OCI-M2 (cell line): ENCODE results near the gene LRRC57.
"Not testable (repeated sequence)": the region's sequence is repeated elsewhere in the genome, so short reads cannot be mapped to it uniquely, and the experiment has no call there.

ENCODE experiments used
- DNase-seq: peaks from one replicate; lab custom pipeline; 2025; ENCODE audit not compliant: unreplicated experiment; lab: John Stamatoyannopoulos, UW

Gene LRRC57

DNA sequence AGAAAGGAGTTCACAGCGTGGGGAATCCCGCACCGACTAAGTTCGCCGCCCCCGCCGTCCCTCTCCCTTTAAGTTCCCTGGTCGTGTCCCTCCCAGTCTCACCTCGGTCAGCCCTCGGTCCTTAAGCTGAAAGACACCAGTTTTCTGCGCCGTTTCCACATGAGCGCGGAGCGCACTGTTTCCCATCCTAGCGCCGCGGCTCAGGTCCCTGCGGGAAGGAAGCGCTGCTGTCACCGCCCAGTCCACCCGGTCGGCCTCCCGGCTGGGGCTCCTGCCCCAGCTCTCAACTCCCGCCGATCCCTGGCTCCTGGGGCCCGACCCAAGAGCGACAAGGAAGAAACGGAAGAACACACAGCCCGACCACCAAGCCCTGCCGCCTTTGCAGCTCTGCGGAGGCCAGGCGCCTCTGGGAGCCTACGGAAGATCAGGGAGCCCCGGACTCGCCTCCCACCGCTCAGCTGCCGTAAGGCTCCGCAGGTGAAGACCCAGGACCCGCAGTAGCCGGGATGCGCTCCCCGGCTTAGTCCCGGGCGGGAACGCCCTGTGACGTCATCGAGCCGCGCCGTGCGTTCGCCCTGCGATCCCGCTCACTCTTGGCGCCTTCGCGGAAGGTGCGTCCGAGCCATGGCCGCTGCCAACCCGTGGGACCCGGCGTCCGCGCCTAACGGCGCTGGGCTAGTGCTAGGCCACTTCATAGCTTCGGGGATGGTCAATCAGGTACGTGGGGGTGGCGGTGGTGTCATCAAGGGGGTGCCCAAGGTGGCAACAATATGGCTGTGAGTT lies at the start of gene LRRC57, which contains the start of gene HAUS2:
Gene LRRC57, minus strand, starts transcription at position 545 of the 783 bp plus-strand sequence. Its CDS starts 359 bp downstream, at position 186.
Gene HAUS2, plus strand, starts transcription at position 590 of the 783 bp plus-strand sequence. Its CDS starts 35 bp downstream, at position 625.
- peak; percentile 33 for DNase-seq

DNA sequence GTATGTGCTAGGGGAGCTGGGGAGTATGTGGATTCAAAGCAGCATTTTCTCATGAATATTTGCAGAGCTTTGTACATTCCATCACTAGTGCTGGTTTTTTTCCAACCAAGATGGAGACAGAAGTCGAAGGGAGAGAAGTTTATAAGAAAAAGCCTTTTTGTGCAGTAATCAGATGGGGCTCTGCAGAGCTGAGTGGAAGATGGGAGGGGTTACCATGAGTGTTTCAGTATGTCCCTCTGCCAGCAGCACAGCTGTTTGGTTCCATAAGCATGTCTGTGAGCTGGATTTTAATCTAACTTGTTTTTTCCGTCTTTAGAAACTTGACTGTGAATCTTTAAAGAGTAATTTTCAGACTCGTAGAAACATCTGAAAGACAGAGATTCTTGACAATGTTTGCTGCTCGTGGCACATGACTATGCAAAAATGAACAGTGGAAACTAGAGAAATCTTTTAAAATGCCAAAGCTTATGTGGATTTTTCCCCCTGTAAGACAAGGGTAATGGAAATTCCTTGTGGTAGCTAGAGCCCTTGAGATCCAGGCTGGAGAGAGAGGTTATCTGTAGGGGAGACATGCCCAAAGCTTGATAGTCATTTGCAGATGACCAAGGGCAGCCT lies 47.1 kb upstream of the LRRC57 start:
- no peak for DNase-seq

DNA sequence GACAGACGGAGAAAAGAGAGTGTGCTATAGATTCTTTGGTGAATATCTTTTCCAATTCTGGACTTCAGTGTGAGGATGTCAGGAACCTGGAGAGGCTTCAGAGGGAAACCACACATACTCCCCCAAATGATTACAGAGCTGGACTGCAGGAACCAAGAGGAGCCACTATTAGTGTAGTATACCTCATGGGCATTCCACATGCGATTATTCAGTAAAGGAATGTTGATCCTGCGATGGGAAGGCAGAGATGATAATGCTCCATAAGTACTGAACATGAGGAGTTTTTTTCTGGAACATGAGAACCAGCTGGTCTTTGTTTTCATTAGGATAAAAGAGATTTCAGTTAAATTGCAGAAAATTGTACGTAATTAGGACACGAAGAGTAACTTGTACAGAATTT lies 45.5 kb upstream of the LRRC57 start:
- no peak for DNase-seq

DNA sequence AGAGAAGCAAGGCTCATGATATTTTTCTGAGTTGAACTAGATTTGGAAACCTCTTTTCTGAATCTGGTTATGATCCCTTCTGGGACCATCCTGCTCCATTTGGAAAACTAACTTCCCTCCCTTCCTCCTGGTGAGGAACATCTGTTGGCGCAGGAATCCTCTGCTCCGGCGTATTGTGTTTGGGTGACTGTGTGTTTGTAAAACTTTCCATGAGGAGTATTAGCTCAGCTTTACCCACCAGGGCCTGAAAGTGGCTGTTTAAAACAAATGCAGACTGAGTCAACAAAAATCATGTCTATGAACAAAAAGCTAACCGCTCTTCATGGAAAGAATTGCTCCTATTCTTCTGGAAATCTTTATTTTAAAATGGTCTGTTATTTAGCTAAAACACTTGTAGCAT lies 44.5 kb upstream of the LRRC57 start:
- no peak for DNase-seq

DNA sequence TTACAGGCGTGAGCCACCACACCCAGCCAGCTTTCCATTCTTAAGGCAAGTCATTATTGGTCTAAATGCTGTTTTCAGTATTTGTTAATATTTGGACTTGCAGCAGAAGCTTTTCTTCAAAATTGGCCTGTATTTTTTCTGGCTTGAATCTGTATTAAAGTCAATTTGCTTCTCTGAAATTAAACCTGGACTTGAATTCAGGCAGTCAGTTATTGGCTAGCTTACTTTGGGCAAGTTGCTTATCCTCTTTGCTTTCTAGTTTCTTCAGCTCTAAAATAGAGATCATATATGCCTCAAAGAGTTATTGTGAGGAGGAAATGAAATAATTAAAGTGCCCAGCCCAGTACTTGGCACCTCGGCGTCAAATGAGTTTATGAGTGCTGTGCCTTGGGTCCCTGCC lies 44.1 kb upstream of the LRRC57 start:
- DNase-seq = no peak

DNA sequence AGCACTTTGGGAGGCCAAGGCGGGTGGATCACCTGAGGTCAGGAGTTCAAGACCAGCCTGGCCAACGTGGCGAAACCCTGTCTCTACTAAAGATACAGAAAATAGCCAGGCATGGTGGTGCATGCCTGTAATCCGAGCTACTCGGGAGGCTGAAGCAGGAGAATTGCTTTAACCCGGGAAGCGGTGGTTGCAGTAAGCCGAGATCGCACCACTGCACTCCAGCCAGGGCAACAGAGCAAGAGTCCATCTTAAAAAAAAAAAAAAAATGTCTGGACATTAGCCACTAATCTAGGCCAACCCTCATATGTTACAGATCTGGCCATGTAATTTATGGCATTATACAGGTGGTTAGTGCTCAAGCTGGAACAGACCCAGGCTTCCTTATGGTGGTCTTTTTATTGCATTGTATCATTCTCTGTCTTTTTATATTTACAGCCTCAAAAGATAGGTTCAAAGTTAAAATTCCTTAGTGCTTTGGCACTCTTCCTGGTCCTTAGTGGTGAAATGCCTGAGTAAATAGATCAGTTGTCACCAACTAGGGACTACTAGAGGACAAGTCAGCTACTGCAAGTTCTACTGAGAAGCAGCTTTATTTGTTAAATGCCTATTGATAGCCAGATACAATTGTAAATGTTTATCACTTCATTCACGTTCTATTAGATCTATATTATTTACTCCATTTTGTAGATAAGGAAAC lies 42.8 kb upstream of the LRRC57 start:
- no peak for DNase-seq

DNA sequence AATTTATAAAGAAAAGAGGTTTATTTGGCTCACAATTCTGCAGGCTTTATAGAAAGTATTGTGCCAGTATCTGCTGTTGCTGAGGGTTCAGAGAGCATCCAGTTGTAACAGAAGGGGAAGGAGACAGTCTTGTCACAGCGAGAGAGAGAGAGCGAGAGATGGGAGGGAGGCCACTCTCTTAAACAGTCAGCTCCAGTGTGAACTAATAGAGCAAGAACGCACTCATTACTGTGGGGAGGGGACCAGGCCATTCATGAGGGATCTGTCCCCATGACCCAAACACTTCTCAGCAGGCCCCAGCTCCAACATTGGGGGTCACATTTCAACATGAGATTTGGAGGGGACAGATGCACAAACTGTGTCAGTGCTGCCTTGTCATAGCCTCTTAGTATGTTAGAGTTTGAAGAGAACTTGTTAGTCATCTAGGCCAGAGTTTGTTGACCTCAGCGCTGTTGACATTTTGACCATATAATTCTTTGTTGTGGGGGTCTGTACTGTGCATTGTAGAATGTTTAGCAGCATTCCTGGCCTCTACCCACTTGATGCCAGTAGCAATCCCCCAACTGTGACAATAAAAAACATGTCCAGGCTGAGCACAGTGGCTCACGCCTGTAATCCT lies 42.1 kb upstream of the LRRC57 start:
- DNase-seq = no peak

DNA sequence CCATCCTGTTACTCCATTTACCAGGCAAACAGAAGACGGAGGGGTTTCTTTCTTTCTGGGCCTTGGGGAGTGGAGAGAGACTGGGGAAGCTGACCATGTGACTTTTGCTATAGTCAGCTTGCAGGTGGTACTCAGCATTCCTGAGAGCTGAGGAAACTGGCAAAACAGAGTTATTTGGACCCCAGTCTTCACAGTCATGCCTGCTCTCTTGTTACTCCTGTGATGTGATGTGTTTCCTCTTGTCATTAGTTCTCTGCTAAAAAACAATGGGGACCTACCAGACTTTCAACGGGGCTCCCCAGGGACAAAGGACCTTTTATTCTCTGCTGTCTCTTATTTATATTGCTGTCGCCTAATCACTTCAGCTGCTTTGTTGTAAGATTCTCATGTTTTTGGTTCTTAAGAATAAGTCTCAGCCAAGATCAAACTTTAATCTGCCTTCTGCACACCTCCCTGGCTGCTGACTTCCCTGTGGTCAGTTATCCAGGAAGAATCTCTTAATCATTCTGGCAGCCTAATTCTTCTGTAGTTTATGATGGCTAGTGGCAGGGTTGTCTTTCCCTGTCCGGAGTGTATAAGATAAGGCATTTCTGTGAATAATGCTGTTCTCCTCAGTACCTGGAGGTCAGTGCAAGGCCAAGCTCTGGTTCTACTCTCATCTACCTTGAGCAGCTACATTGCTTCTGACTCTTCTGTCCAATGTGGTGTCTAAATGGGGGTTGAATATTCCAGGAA lies 35.6 kb upstream of the LRRC57 start:
- DNase-seq = no peak

DNA sequence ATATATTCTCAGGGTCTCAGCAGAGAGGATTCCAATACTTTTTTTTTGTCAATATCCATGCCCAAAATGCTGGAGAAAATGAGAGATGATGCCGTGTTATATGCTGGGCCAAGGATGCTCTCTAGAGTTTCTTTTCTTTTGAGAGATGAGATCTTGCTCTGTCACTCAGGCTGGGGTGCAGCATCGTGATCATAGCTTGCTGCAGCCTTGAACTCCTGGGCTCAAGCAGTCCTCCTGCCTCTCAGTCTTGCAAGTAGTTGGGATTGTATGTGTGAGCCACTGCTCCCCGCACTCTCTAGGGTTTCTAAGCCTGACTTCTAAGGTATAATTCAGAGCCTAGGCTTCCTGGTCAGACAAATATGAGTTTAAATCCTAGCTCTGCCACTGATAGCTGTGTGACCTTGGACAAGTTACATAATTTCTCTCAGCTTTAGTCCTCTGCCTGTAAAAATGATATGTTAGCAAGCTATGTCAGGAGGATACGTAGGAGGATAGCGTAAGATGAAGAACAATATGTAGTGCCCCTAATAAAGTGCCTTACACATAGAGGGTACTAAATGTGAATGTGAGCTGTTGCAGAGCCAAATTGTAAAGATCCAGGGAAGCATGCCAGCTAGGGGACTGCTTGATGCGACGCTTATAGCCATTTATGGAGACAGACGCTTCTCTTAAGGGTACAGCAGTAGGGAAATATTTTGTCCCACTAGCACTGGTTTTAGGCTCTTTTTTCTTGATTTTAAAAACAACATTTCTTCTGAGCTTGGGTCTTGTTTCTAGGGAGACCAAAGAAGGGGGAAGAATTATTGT lies 34.2 kb upstream of the LRRC57 start:
- DNase-seq = no peak

DNA sequence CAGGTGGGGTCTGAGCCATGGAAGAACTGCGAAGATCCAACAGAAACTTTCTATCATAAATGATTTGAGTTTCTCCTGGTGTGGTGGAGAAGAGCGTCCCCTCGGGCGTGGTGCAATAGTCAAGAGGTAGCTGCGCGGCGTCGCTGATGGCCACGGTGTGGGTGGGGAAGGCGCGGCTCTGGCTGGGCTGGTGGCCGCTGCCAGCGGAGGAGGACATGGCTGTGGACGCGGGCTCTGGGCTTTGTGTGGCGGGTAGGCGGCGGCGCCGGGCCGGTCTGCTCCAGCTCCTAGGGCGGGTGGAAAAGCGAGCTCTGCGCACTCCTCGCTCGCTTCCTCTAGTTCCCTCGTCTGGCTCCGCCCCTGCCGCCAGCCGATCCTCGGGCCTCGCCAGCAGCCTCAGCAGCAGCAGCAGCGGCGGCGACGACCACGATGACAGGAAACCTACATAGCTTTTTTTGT lies 32.7 kb upstream of the LRRC57 start:
- DNase-seq = peak; percentile 36

DNA sequence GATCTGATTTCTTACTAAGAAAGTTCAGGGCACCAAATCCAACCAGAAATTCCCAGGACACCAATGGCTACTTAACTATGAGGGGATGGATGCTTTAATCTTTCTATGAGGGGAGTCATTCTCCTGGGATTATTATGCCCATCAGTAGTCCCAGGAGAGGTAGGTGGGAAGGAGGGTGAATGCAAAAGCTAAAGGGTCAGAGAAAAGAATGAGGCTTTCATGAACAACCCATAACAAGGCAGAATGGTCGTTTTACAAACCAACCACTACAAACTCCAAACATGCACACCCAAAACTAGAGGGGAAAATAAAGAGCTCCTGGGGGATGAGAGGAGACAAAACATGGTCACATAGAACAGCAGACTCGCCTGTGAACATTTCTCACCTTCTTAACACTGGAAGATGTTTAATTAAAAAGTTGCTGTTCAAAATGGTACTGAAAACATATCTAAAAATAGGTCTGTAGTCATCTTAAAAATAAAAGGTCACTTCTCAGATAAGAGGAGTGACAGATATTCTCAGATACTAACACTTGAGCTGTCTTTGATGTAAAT lies 30.5 kb upstream of the LRRC57 start:
- no peak for DNase-seq

DNA sequence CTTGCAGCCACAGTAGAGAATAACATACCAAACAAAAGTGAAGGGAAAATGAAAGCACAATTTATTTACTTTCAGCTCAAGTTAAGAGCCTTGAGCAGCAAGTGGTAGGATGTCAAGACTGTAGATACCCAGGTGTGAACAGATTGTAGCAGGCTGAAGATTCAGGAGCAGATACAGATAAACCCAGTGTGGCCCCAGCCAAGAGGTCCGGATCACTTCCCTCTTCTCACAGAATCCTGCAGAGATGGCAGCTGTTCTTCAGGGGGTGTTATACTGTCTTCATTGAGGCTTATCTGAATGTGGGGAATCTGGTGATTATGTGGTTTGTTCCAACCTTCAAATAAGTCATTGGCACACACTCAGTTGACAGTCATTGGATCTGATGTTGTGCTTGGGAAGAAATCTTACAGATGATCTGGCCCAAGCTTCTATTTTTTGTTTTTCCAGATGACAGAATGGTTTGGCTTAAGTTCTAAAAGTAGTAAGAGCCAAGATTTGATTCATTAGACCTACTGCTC lies 29.0 kb upstream of the LRRC57 start:
- DNase-seq = no peak

DNA sequence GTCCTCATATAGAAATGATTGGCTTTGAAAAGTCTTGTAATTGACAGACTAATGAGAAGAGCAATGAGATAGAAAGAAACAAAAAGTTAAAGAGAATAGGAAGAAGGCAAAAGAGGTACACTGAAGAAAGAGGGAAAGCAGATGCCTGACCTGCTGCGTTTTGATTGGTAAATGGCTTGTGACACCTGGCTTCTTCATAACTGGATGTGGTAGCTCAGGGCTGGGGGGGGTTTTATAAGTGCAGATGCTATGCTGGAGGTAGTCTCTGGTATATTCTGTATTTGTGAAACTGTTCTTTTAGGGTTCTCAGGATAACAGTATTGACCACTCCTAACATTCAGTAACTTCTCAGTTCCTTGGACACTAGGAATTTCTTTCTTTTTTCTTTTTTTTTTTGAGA lies 28.2 kb upstream of the LRRC57 start:
- DNase-seq = no peak

DNA sequence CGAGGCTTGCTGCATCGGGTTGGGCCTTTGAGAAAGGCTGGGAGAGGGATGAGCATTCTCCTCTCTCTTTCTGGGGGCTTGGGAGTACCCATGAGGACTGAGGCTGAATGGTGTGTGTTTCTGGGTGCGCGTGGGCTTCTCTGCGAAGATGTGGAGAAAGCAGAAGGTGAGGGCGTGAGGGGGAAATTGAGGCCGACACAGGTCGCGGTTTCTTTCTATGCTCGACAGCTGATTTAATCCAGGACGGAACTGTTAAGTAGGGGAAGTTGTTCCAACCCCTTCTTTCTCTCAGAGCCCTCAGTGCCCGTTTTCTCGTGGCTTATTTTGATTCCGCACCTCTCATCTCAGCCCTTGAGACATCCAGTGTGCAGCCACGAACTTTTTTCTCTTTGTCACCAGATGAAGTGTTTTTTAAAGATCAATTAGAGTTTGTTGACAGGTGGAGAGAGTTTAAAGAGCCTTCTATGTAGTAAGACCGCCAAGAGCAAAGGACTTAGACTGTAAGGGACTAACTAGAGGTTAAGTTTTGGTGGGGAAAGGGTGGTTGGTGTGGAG lies 27.5 kb upstream of the LRRC57 start:
- DNase-seq = no peak

DNA sequence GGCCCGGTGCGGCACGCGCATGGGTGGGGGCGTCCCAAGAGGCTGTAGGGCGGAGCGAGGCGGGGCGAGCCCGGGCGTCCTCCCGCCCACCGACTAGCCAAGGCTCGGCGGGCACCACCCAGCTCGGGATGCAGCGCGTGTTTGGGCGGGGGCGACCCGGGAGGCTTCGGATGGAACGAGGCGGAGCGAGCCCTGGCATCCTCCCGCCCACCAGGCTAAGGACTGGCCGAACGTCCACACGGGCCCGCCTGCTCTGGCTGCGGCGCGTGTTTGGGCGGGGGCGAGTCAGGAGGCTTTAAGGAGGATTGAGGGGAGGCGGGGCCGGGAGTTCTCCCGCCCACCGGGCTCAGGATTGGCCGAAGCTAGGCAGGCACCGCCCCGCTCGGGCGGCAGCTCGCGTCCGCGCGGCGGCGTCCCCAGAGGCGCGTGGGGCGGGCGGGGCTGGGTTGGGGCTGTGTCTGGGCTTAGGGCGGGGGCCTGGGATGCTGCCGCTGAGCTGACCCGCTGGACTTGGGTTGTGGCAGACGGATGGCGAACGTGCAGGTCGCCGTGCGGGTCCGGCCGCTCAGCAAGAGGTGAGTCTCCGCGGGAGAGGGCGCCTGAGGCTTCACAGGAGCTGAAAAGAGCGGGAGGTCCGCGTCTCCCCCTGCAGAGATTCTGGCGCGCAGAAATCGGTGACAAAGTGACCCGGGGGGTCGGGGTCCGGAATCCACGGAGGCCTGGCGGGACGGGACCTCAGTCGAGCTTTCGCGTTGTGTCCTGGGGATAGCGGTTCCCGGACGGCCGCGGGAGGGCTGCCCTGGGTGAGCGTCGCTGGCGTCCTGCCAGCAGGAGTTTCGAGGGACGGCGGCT lies 26.8 kb upstream of the LRRC57 start, which contains the start of gene STARD9:
Gene STARD9, plus strand, starts transcription at position 419 of the 852 bp plus-strand sequence. Its CDS starts 110 bp downstream, at position 529.
- DNase-seq = peak; percentile 85

DNA sequence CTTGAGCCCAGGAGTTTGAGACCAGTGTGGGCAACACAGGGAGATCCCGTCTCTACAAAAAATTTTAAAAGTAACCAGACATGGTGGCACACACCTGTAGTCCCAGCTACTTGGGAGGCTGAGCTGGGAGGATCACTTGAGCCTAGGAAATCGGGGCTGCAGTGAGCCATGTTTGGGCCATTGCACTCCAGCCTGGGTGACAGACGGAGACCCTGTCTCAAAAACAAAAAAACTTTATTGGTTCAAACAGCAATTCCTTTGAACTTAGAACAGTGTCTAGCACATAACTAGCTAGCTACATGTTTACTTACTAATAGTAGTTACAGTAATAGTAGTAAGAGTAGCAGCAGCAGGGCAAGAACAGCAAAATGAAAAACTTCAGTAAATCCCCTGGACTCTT lies 10.1 kb upstream of the LRRC57 start:
- no peak for DNase-seq

DNA sequence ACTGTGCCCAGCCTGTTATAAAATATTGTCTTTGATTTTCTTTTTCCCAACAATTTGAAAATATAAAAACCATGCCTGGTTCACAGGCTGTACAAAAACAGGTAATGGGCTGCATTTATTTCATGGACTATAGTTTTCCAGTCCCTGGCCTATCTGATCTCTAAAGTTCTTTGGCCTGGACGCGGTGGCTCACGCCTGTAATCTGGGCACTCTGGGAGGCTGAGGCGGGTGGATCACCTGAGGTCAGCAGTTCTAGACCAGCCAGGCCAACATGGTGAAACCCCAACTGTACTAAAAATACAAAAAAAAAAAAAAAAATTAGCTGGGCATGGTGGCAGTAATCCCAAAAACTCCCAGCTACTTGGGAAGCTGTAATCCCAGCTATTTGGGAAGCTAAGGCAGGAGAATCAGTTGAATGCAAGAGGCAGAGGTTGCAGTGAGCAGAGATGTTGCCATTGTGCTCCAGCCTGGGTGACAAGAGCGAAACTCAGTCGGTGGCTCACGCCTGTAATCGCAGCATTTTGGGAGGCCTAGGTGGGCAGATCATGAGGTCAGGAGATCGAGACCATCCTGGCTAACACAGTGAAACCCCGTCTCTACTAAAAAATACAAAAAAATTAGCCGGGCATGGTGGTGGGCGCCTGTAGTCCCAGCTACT lies 8.1 kb upstream of the LRRC57 start:
- not testable (repeated sequence) for DNase-seq
